Activated T-cell treated with anti-CD3 and anti-CD28 coated beads, Interleukin-2, amount 50 U/mL, for 72 hours (primary cell): ENCODE results near the gene STK31. TPM values are rescaled to one million over a fixed set of nuclear protein-coding genes. Genes with fewer than 3 reads are reported as not detected.
"Not testable (repeated sequence)": the region's sequence is repeated elsewhere in the genome, so short reads cannot be mapped to it uniquely, and the experiment has no call there.

ENCODE experiments used
- ATAC-seq, 2 donors: fragments of 150-1000 bp; cut with Tn5 transposase; replicated peaks in 1 of 2; 2 replicates each; pipeline ENCODE4 v1.10.0; 2021; ENCODE audit warnings: moderate library complexity in 2 of 2, mild to moderate bottlenecking in 1 of 2
- DNase-seq, 2 donors: peaks; one replicate each; pipeline ENCODE4 v3.0.0; 2021 to 2022; ENCODE audit warnings: mixed read lengths in 1 of 2
- H3K27ac Mint-ChIP-seq: one replicate; pipeline ENCODE4 v1.8.0; 2022; ENCODE audit warnings: mild to moderate bottlenecking, moderate library complexity, mixed read lengths
- H3K27me3 Mint-ChIP-seq: one replicate; pipeline ENCODE4 v1.8.0; 2022; ENCODE audit warnings: low read depth, mixed read lengths
- H3K36me3 Mint-ChIP-seq, 2 donors: one replicate each; pipeline ENCODE4 v1.8.0; 2022; ENCODE audit warnings: mixed read lengths in 2 of 2, mild to moderate bottlenecking in 1 of 2; ENCODE audit not compliant: insufficient read depth in 2 of 2
- H3K4me1 Mint-ChIP-seq: one replicate; pipeline ENCODE4 v1.8.0; 2022; ENCODE audit warnings: low read depth, mixed read lengths
- H3K4me3 Mint-ChIP-seq, 2 donors: one replicate each; pipeline ENCODE4 v1.8.0; 2022; ENCODE audit warnings: mild to moderate bottlenecking in 2 of 2, mixed read lengths in 2 of 2, moderate library complexity in 2 of 2
- H3K9me3 Mint-ChIP-seq, 2 donors: one replicate each; pipeline ENCODE4 v1.8.0; 2022; ENCODE audit warnings: mixed read lengths in 2 of 2
- total RNA-seq, 2 donors: library from RNA; stranded (reverse); gene quantifications; one replicate each; pipeline ENCODE4 v1.2.3, GENCODE V29; 2022

The STK31 gene
- total RNA-seq, 2 donors from 2014 or later, result 1.3 TPM; not detected in 1

DNA sequence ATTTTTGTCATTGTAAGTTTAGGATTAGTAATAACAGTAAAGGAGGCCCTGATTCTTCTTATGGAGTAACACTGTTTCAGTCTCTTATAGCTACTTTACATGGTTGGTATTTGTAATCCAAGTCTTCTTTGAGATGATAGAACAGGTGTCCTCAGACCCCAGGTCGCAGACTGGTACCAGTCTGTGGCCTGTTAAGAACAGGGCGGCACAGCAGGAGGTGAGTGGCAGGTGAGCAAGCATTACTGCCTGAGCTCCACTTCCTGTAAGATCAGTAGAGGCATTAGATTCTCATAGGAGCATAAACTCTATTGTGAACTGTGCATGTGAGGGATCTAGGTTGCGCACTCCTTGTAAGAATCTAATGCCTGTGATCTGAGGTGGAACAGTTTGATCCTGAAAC, 77.3 kb downstream of the STK31 start:
- ATAC-seq (no peak), DNase-seq (no peak)
- no peaks in the 10 kb centered on the region for H3K36me3 Mint-ChIP-seq
- H3K9me3 Mint-ChIP-seq, result no peaks in the 10 kb centered on the region
- H3K4me1 Mint-ChIP-seq, result no peaks in the 10 kb centered on the region
- H3K4me3 Mint-ChIP-seq, result no peak overlapping the region
- no peaks in the 10 kb centered on the region for H3K27me3 Mint-ChIP-seq
- no peak overlapping the region for H3K27ac Mint-ChIP-seq

DNA sequence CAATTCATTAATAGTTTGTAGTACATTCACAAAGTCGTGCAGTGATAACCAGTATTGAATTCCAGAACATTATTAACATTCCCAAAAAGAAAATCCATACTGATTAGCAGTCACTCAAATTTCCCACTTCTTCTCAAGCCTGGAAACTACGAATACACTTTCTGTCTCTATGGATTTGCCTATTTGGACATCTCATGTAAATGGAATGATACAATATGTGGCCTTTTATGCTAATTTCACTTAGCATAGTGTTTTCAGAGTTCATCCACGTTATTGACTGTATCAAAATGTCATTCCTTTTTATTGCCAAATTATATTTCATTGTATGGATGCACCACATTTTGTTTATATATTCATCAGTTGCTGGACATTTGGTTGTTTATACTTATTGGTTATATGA, 78.8 kb downstream of the STK31 start:
- Mint-ChIP-seq H3K27ac (no peak overlapping the region), H3K27me3 (no peaks in the 10 kb centered on the region), H3K4me1 (no peaks in the 10 kb centered on the region), H3K4me3 (no peak overlapping the region), H3K9me3 (peaks cover 0 to 5% of the 10 kb centered on the region in 2 donors), H3K36me3 (no peaks in the 10 kb centered on the region)
- DNase-seq (no peak), ATAC-seq (no peak)

DNA sequence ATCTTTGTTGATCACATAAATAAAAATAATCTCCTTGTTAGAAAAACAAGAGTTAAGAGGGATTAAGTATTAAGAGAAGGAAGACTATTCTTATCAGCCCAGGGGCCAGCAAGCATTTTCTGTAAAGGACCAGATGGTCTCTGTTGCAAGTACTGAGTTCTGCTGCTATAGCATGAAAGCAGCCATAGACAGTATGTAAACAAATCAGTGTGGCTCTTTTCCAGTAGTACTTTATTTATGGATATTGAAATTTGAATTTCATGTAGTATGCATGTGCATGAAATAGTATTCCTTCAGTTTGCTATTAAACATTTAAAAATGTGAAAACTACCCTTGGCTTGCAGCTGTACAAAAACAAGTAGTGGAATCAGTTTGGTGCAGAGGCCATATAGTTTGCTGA, 81.7 kb downstream of the STK31 start:
- H3K9me3 Mint-ChIP-seq, result peaks cover 12 to 14% of the 10 kb centered on the region in 2 donors
- H3K27me3 Mint-ChIP-seq, result no peaks in the 10 kb centered on the region
- no peak for ATAC-seq
- no peak overlapping the region for H3K27ac Mint-ChIP-seq
- H3K36me3 Mint-ChIP-seq, result peaks cover 6 to 9% of the 10 kb centered on the region in 2 donors
- no peaks in the 10 kb centered on the region for H3K4me1 Mint-ChIP-seq
- DNase-seq, result no peak
- H3K4me3 Mint-ChIP-seq, result no peak overlapping the region

DNA sequence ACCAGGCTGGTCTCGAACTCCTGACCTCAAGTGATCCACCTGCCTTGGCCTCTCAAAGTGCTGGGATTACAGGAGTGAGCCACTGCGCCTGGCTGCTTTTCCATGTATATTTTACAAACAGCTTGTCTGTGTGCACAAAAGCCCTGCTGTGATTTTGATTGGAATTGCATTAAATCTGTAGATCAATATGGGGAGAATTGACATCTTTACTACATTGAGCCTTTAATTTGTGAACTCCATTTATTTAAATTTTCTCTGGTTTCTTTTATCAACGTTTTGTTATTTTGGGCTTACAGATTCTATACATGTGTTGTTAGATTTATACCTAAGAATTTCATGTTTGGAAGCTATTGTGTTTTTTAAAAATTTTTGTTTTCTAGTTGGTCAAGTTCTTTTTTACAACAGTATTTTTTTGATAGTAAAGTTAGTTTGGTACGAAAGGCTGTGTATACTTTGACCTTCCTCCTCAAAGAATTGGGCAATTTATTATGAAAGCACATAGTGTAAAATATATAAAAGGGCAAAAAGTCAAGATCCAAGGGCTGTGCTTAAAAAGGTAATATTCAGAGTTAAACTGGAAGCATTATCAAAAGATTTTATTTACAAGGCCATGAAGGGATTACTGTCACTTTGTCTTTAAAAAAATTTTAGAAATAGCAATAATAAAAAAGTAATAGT, 92.8 kb downstream of the STK31 start:
- no peak for DNase-seq

DNA sequence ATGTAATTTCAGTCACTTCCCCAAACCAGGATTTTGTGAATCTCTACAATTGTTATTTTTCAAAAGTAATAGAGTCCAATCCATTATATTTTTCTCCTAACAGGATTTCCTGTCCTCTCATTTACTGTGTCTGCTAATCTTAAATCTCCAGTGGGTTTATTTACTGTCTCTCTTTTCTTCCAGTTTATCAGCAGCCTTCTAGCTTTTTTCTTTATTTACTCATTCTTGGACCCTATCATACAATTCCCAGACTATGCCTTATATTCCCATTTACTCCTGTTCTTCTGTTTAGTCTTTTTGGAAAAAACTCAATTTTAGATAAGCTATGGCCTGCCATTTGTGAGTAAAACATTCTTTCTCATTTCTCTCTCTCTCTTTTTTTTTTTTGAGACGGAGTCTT, 94.7 kb downstream of the STK31 start:
- Mint-ChIP-seq H3K9me3 (peaks cover 0 to 6% of the 10 kb centered on the region in 2 donors), H3K27me3 (peaks cover 14% of the 10 kb centered on the region), H3K27ac (no peak overlapping the region), H3K36me3 (peaks cover 0 to 2% of the 10 kb centered on the region in 2 donors), H3K4me1 (no peaks in the 10 kb centered on the region), H3K4me3 (no peak overlapping the region)
- ATAC-seq (no peak), DNase-seq (no peak)

More for the DNA sequence above, 92.8 kb downstream of the STK31 start:
- H3K9me3 Mint-ChIP-seq, result no peaks in the 10 kb centered on the region
- peaks cover 7% of the 10 kb centered on the region for H3K27me3 Mint-ChIP-seq
- H3K36me3 Mint-ChIP-seq, result no peaks in the 10 kb centered on the region
- no peak for ATAC-seq
- no peaks in the 10 kb centered on the region for H3K4me1 Mint-ChIP-seq
- H3K4me3 Mint-ChIP-seq, result no peak overlapping the region
- H3K27ac Mint-ChIP-seq, result no peak overlapping the region

DNA sequence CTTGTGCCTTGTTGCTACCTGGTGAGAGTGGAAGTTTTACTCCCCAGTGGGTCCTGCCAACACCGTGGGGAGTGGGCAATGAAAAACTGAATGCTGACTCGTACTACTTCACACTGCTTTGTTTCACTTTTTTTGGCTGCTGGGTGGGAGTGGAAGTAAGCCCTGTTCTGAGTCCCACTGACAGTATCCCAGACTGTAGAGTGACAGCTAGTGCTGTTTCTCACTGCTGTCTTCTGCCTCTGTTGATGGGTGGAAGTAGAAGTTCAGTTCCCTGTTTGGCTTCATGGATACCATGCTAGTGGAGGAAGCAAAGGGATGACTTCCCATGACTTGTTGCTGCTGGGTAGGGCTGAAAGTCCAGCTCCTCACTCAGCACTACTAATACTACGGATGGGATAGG, 98.4 kb downstream of the STK31 start:
- peaks cover 16% of the 10 kb centered on the region for H3K27me3 Mint-ChIP-seq
- DNase-seq (no peak), ATAC-seq (no peak)
- no peak overlapping the region for H3K27ac Mint-ChIP-seq
- H3K36me3 Mint-ChIP-seq, result peaks cover 4 to 7% of the 10 kb centered on the region in 2 donors
- no peak overlapping the region for H3K4me3 Mint-ChIP-seq
- peaks cover 5 to 13% of the 10 kb centered on the region in 2 donors for H3K9me3 Mint-ChIP-seq
- H3K4me1 Mint-ChIP-seq, result no peaks in the 10 kb centered on the region

DNA sequence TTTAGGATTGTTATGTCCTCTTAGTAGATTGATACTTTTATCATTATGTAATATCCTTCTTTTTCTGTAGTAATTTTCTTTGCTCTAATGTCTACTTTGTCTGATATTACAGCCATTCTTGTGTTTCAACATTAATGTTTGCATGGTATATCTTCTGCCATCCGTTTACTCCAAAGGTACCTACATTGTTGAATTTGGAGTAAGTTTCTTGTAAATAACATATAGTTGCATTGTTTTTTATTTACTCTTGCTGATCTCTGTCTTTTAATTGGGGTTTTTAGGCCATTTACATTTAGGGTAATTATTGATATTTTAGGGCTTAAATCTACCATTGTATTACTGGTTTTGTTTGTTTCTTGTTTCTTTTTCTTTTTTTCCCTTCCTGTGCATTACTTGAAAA, 100.1 kb downstream of the STK31 start:
- DNase-seq, result no peak
- Mint-ChIP-seq H3K36me3 (peaks cover 4 to 7% of the 10 kb centered on the region in 2 donors), H3K4me1 (no peaks in the 10 kb centered on the region), H3K9me3 (peaks cover 5 to 13% of the 10 kb centered on the region in 2 donors), H3K4me3 (no peak overlapping the region), H3K27me3 (peaks cover 16% of the 10 kb centered on the region), H3K27ac (no peak overlapping the region)
- no peak for ATAC-seq

DNA sequence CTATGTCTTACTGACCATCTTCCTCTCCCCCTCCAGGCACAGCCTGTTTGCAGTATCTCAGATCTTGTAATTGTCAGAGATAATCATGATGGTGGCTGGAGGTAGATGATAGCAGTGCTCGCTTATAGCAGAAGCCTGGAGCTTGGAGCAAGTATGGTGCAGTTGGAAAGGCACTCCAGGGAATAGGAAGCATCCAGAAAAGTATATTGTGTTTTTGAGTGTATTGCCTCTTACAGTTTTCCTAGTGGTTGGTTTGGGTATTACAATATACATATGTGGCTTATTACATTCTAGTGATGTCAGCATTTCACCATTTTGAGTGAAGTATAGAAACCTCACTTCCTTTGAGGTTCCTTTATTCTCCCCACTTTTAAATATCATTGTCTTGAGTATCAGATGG, 101.5 kb downstream of the STK31 start:
- Mint-ChIP-seq H3K36me3 (peaks cover 4 to 7% of the 10 kb centered on the region in 2 donors), H3K4me3 (no peak overlapping the region), H3K27ac (no peak overlapping the region), H3K27me3 (peaks cover 10% of the 10 kb centered on the region), H3K4me1 (no peaks in the 10 kb centered on the region), H3K9me3 (peaks cover 5 to 13% of the 10 kb centered on the region in 2 donors)
- DNase-seq (no peak), ATAC-seq (no peak)

DNA sequence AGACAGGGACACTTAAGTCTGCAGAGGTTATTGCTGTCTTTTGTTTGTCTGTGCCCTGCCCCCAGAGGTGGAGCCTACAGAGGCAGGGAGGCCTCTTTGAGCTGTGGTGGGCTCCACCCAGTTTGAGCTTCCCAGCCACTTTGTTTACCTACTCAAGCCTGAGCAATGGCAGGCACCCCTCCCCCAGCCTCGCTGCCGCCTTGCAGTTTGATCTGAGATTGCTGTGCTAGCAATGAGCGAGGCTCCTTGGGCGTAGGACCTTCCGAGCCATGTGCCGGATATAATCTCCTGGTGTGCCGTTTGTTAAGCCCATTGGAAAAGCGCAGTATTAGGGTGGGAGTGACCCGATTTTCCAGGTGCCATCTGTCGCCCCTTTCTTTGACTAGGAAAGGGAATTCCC, 118.1 kb downstream of the STK31 start:
- not testable (repeated sequence) for H3K4me1 Mint-ChIP-seq, H3K27me3 Mint-ChIP-seq, H3K4me3 Mint-ChIP-seq, H3K36me3 Mint-ChIP-seq, H3K27ac Mint-ChIP-seq, DNase-seq, ATAC-seq
- H3K9me3 Mint-ChIP-seq, result peaks cover 18% of the 10 kb centered on the region in 2 donors

DNA sequence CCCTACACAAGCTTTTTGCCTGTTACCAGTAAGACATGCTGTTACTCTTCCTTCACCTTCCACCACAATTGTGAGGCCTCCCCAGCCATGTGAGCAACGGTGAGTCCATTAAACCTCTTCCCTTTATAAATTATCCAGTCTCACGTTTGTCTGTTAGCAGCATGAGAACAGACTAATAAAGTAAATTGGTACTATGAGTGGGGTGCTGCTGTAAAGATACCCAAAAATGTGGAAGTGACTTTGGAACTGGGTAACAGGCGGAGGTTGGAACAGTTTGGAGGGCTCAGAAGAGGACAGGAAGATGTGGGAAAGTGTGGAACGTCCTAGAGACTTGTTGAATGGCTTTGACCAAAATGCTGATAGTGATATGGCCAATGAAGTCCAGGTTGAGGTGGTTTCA, 122.7 kb downstream of the STK31 start:
- Mint-ChIP-seq H3K36me3 (peaks cover 10 to 12% of the 10 kb centered on the region in 2 donors), H3K9me3 (peaks cover 21% of the 10 kb centered on the region in 2 donors)
- not testable (repeated sequence) for H3K27me3 Mint-ChIP-seq, H3K4me1 Mint-ChIP-seq, H3K4me3 Mint-ChIP-seq, DNase-seq, H3K27ac Mint-ChIP-seq, ATAC-seq

DNA sequence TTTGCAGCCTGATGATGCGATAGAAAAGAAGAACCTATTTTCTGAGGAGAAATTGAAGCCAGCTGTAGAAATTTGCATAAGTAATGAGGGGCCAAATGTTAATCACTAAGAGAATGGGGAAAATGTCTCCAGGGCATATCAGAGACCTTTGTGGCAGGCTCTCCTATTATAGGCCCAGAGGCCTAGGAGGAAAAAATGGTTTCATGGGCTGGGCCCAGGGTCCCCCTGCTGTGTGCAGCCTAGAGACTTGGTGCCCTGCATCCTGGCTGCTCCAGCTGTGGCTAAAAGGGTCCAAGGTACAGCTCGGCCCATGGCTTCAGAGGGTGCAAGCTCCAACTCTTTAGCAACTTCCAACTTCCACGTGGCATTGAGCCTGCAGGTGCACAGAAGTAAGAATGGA, 123.4 kb downstream of the STK31 start:
- peaks cover 7% of the 10 kb centered on the region for H3K27me3 Mint-ChIP-seq
- no peak overlapping the region for H3K27ac Mint-ChIP-seq
- no peak overlapping the region for H3K4me3 Mint-ChIP-seq
- DNase-seq, result no peak
- no peaks in the 10 kb centered on the region for H3K4me1 Mint-ChIP-seq
- peaks cover 10 to 12% of the 10 kb centered on the region in 2 donors for H3K36me3 Mint-ChIP-seq
- no peak for ATAC-seq
- peaks cover 22% of the 10 kb centered on the region in 2 donors for H3K9me3 Mint-ChIP-seq

DNA sequence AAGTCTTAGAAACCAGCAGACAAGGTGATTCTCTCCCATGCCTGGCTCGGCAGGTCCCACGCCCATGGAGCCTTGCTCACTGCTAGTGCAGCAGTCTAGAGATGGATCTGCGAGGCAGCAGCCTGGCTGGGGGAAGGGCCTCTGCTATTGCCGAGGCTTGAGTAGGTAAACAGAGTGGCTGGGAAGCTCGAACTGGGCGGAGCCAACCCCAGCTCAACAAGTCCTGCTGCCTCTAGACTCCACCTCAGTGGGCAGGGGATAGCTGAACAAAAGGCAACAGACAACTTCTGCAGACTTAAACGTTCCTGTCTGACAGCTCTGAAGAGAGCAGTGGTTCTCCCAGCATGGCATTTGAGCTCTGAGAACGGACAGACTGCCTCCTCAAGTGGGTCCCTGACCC, 134.8 kb downstream of the STK31 start:
- ATAC-seq, H3K4me1 Mint-ChIP-seq, H3K4me3 Mint-ChIP-seq, H3K27me3 Mint-ChIP-seq, DNase-seq, H3K27ac Mint-ChIP-seq: not testable (repeated sequence)
- H3K36me3 Mint-ChIP-seq, result peaks cover 8 to 10% of the 10 kb centered on the region in 2 donors
- peaks cover 13 to 20% of the 10 kb centered on the region in 2 donors for H3K9me3 Mint-ChIP-seq

DNA sequence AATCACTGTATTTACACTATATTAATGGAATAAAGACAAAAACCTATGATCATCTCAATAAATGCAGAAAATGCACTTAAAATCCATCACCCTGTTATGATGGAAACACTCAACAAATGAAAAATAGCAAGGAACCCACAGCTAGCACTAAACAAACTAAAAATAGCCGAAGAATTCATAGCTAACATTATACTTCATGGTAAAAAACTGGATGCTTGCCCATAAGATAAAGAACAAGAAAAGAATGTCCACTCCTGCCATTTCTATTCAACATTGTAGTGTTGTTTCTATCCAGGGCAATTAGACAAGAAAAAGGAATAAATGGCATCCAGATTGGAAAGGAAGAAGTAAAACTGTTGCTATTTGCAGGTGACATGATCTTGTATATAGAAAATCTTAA, 142.1 kb downstream of the STK31 start:
- H3K4me1 Mint-ChIP-seq, result no peaks in the 10 kb centered on the region
- peaks cover 0 to 3% of the 10 kb centered on the region in 2 donors for H3K36me3 Mint-ChIP-seq
- H3K27me3 Mint-ChIP-seq, result peaks cover 11% of the 10 kb centered on the region
- peaks cover 4 to 15% of the 10 kb centered on the region in 2 donors for H3K9me3 Mint-ChIP-seq
- no peak overlapping the region for H3K27ac Mint-ChIP-seq
- ATAC-seq (no peak), DNase-seq (no peak)
- no peak overlapping the region for H3K4me3 Mint-ChIP-seq

DNA sequence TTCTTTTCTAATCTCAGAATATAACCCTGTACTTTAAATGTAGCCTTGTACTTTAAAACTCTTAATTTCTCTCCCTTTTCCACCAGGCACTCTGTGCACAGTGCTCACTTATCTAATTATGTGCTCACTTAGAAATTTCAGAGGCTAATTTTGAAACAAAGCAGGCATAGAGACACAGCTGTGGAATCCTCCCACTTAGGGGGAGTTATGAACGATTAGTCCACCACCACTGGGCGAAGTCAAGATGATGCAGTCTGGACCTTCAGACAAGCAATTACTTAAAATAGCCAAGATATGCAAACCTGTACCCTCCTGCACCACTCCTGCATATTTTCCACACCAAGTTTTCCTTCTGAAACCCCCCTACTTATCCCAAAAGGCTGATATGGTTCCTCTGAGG, 143.0 kb downstream of the STK31 start:
- Mint-ChIP-seq H3K9me3 (peaks cover 0 to 13% of the 10 kb centered on the region in 2 donors), H3K4me1 (no peaks in the 10 kb centered on the region), H3K4me3 (no peak overlapping the region), H3K36me3 (no peaks in the 10 kb centered on the region), H3K27me3 (peaks cover 11% of the 10 kb centered on the region), H3K27ac (no peak overlapping the region)
- ATAC-seq (no peak), DNase-seq (no peak)
